GM23338 (cell line): ENCODE data around the gene JOSD1. TPM values are rescaled to one million over a fixed set of nuclear protein-coding genes. Genes with fewer than 3 reads are reported as not detected.

Experiments
- ATAC-seq: fragments of 200-7000 bp; cut with Tn5 transposase; 3 replicates; pipeline ENCODE4 v1.9.1; 2020
- DNase-seq: peaks from one replicate; pipeline ENCODE4 v3.0.0-alpha.2; 2015; ENCODE audit warnings: low spot score
- H2AFZ ChIP-seq: fragments of 200-600 bp; sonication (generic); 2 replicates; pipeline ENCODE4 v1.8.0; 2016; ENCODE audit warnings: antibody characterized with exemption, mild to moderate bottlenecking, moderate library complexity
- H3F3A ChIP-seq: fragments of 200-600 bp; sonication (generic); replicated peaks from 2 replicates; pipeline ENCODE4 v1.8.0; 2017; ENCODE audit warnings: antibody characterized with exemption, mixed run types, low read depth
- H3K27ac ChIP-seq: fragments of 200-600 bp; sonication (generic); 2 replicates; pipeline ENCODE4 v1.6.1; 2016; ENCODE audit warnings: low read depth
- H3K27me3 ChIP-seq: fragments of 200-600 bp; sonication (generic); 2 replicates; pipeline ENCODE4 v1.8.0; 2016; ENCODE audit warnings: mild to moderate bottlenecking, mixed run types, moderate library complexity; ENCODE audit not compliant: insufficient read depth
- H3K36me3 ChIP-seq: fragments of 200-600 bp; sonication (generic); 2 replicates; pipeline ENCODE4 v1.8.0; 2016; ENCODE audit warnings: mild to moderate bottlenecking; ENCODE audit not compliant: insufficient read depth
- H3K4me1 ChIP-seq: fragments of 200-600 bp; sonication (generic); 2 replicates; pipeline ENCODE4 v1.8.0; 2016; ENCODE audit warnings: mild to moderate bottlenecking, moderate library complexity; ENCODE audit not compliant: insufficient read depth
- H3K4me2 ChIP-seq: fragments of 200-600 bp; sonication (generic); 2 replicates; pipeline ENCODE4 v1.7.1; 2017; ENCODE audit warnings: mixed run types
- H3K4me3 ChIP-seq: fragments of 200-600 bp; sonication (generic); 2 replicates; pipeline ENCODE4 v1.6.1; 2016; ENCODE audit warnings: mixed run types
- H3K79me2 ChIP-seq: fragments of 200-600 bp; sonication (generic); replicated peaks from 2 replicates; pipeline ENCODE4 v1.8.0; 2017; ENCODE audit warnings: mild to moderate bottlenecking; ENCODE audit not compliant: insufficient read depth
- H3K9me2 ChIP-seq: fragments of 200-600 bp; sonication (generic); 2 replicates; pipeline ENCODE4 v1.8.0; 2017; ENCODE audit not compliant: insufficient read depth
- H4K20me1 ChIP-seq: fragments of 200-600 bp; sonication (generic); replicated peaks from 2 replicates; pipeline ENCODE4 v1.8.0; 2017; ENCODE audit warnings: mild to moderate bottlenecking; ENCODE audit not compliant: insufficient read depth
- H3K27ac Mint-ChIP-seq: 2 replicates; pipeline ENCODE4 v1.8.0; 2020; ENCODE audit warnings: inconsistent platforms, mild to moderate bottlenecking, moderate library complexity, mixed read lengths
- H3K27me3 Mint-ChIP-seq: 3 replicates; pipeline ENCODE4 v1.8.0; 2022; ENCODE audit warnings: low read depth, mild to moderate bottlenecking, moderate library complexity, mixed read lengths, inconsistent platforms; ENCODE audit not compliant: insufficient read depth, poor library complexity
- H3K36me3 Mint-ChIP-seq: 3 replicates; pipeline ENCODE4 v1.8.0; 2021; ENCODE audit warnings: low read depth, mild to moderate bottlenecking, inconsistent platforms, moderate library complexity, mixed read lengths
- H3K4me1 Mint-ChIP-seq: 3 replicates; pipeline ENCODE4 v1.8.0; 2020; ENCODE audit warnings: mild to moderate bottlenecking, inconsistent platforms, mixed read lengths
- H3K4me3 Mint-ChIP-seq: 3 replicates; pipeline ENCODE4 v1.8.0; 2021; ENCODE audit warnings: moderate library complexity, mild to moderate bottlenecking, inconsistent platforms, mixed read lengths
- H3K9me3 Mint-ChIP-seq: 3 replicates; pipeline ENCODE4 v1.8.0; 2020; ENCODE audit warnings: moderate library complexity, mild to moderate bottlenecking, inconsistent platforms, mixed read lengths
- CREB1 ChIP-seq: fragments of 250-450 bp; sonication (Bioruptor Pico); IDR thresholded peaks from 2 replicates; pipeline ENCODE4 v1.5.0; 2020; ENCODE audit warnings: low read depth, mild to moderate bottlenecking, moderate library complexity
- CTCF ChIP-seq, 2 experiments: fragments of 200-600 bp in 1 of 2; sonication (generic) in 1 of 2; conservative IDR thresholded peaks; 2 replicates each; pipeline versions ENCODE4 v1.5.1 to v1.6.1; 2016 to 2017; ENCODE audit warnings: antibody characterized with exemption in 2 of 2, low read depth in 2 of 2, mild to moderate bottlenecking in 2 of 2, moderate library complexity in 1 of 2
- ETS1 ChIP-seq: IDR thresholded peaks from 2 replicates; pipeline ENCODE4 v1.6.1; 2016; ENCODE audit warnings: antibody characterized with exemption
- EZH2 ChIP-seq: fragments of 200-600 bp; sonication (generic); IDR thresholded peaks from one replicate; pipeline ENCODE4 v1.8.0; 2017; ENCODE audit warnings: antibody characterized with exemption, mild to moderate bottlenecking, low read depth; ENCODE audit not compliant: unreplicated experiment
- JUNB ChIP-seq: IDR thresholded peaks from one replicate; pipeline ENCODE4 v1.6.1; 2016; ENCODE audit warnings: antibody characterized with exemption; ENCODE audit not compliant: unreplicated experiment
- NANOG ChIP-seq: IDR thresholded peaks from 2 replicates; pipeline ENCODE4 v1.6.1; 2016; ENCODE audit warnings: antibody characterized with exemption, borderline replicate concordance
- POLR2AphosphoS5 ChIP-seq: IDR thresholded peaks from 2 replicates; pipeline ENCODE4 v1.6.1; 2016; ENCODE audit warnings: antibody characterized with exemption, low read depth
- REST ChIP-seq: IDR thresholded peaks from one replicate; pipeline ENCODE4 v1.6.1; 2018; ENCODE audit warnings: antibody characterized with exemption; ENCODE audit not compliant: unreplicated experiment
- STAT1 ChIP-seq: IDR thresholded peaks from one replicate; pipeline ENCODE4 v1.6.1; 2016; ENCODE audit warnings: antibody characterized with exemption; ENCODE audit not compliant: unreplicated experiment
- ZNF114 ChIP-seq: fragments of 250-450 bp; sonication (Bioruptor Pico); IDR thresholded peaks from 2 replicates; pipeline ENCODE4 v1.5.0; 2020; ENCODE audit warnings: mild to moderate bottlenecking, moderate library complexity
- ZNF331 ChIP-seq: fragments of 250-450 bp; sonication (Bioruptor Pico); IDR thresholded peaks from 2 replicates; pipeline ENCODE4 v1.5.0; 2020; ENCODE audit warnings: low read depth, mild to moderate bottlenecking, moderate library complexity
- polyA plus RNA-seq: library from polyadenylated mRNA; unstranded; fragments of >200 nt; fragmentation: Nextera tagmentation; extraction: Ambion mirVana; gene quantifications from 2 replicates; pipeline ENCODE4 v1.2.1, GENCODE V29; 2016
- total RNA-seq: library from RNA; depleted of rRNA; stranded (reverse); fragments of >200 nt; shearing (Covaris generic); gene quantifications from 2 replicates; pipeline ENCODE4 v1.2.3, GENCODE V29; 2014

Gene JOSD1
- total and polyA plus RNA-seq, 2 experiments from 2014 or later: 4.6 to 19.7 TPM

- TF ChIP-seq REST (no peak), ZNF331 (CRISPR knock-in tag) (no peak)
Observed at GRCh38 chr22:38699143-38699542, 1.6 kb downstream of the JOSD1 start (continued).

GRCh38 chr22:38698407-38699094, 2.2 kb downstream of the JOSD1 start:
- Histone ChIP-seq H3F3A (peaks cover 4% of the 10 kb centered on the region; the same call in 1 of the 2 replicates), H4K20me1 (peaks cover 15% of the 10 kb centered on the region), H3K4me3 (peak overlapping the region; percentile 97), H3K79me2 (peaks cover 52% of the 10 kb centered on the region), H3K27me3 (no peaks in the 10 kb centered on the region), H3K4me1 (peaks cover 18% of the 10 kb centered on the region), H2AFZ (no peak overlapping the region), H3K27ac (no peak overlapping the region), H3K9me2 (no peaks in the 10 kb centered on the region), H3K4me2 (peak overlapping the region; percentile 95), H3K36me3 (no peaks in the 10 kb centered on the region)
- peak overlapping the region; percentile 98 for H3K4me3 Mint-ChIP-seq
- H3K36me3 Mint-ChIP-seq: peaks cover 12% of the 10 kb centered on the region
- peaks cover 16% of the 10 kb centered on the region for H3K27me3 Mint-ChIP-seq
- TF ChIP-seq POLR2AphosphoS5 (no peak), JUNB (no peak)
- H3K9me3 Mint-ChIP-seq: no peaks in the 10 kb centered on the region
- no peak overlapping the region for H3K27ac Mint-ChIP-seq
- ATAC-seq: no peak
- no peak for DNase-seq
- peaks cover 27% of the 10 kb centered on the region for H3K4me1 Mint-ChIP-seq

- ATAC-seq (no peak), DNase-seq (no peak)
- Histone ChIP-seq H3K4me2 (no peak overlapping the region), H3K4me1 (peaks cover 18% of the 10 kb centered on the region), H3K79me2 (peaks cover 52% of the 10 kb centered on the region), H3K9me2 (no peaks in the 10 kb centered on the region), H3K27me3 (no peaks in the 10 kb centered on the region), H2AFZ (no peak overlapping the region), H3F3A (peaks cover 4% of the 10 kb centered on the region; the same call in 1 of the 2 replicates), H3K4me3 (0 out of 2 replicates have a peak overlapping the region, but pooled peaks have one; percentile 97), H3K36me3 (no peaks in the 10 kb centered on the region), H3K27ac (no peak overlapping the region), H4K20me1 (peaks cover 16% of the 10 kb centered on the region)
- peaks cover 16% of the 10 kb centered on the region for H3K27me3 Mint-ChIP-seq
- no peak overlapping the region for H3K27ac Mint-ChIP-seq
- no peaks in the 10 kb centered on the region for H3K9me3 Mint-ChIP-seq
- H3K4me1 Mint-ChIP-seq: peaks cover 25% of the 10 kb centered on the region
- peaks cover 12% of the 10 kb centered on the region for H3K36me3 Mint-ChIP-seq
- H3K4me3 Mint-ChIP-seq: no peak overlapping the region; the same call in 2 of the 3 replicates
- TF ChIP-seq ETS1: no peak
- no peak for TF ChIP-seq CTCF (conservative IDR thresholded peaks at IDR 0.05; ENCODE audit: low read depth in 2 of 2)
- TF ChIP-seq CREB1 (CRISPR knock-in tag): no peak
- no peak for TF ChIP-seq ZNF114 (CRISPR knock-in tag)
- no peak for TF ChIP-seq REST
- no peak for TF ChIP-seq POLR2AphosphoS5
- no peak for TF ChIP-seq NANOG
- TF ChIP-seq EZH2: no peak
- TF ChIP-seq STAT1: no peak
Observed at GRCh38 chr22:38697425-38698089, 3.2 kb downstream of the JOSD1 start.
